H1 (cell line): ENCODE measurements around the gene GJB3. TPM values are rescaled to one million over a fixed set of nuclear protein-coding genes. Genes with fewer than 3 reads are reported as not detected.

Source experiments
- CTCF ChIA-PET: fragments of 300-600 bp; sonication (Branson Sonifier 250); formaldehyde crosslinking; loops from one replicate; lab custom pipeline; 2021; ENCODE audit not compliant: partially characterized antibody; lab: Charles Lee
- POLR2A ChIA-PET: fragments of 300-600 bp; sonication (Branson Sonifier 250); formaldehyde crosslinking; loops from one replicate; lab custom pipeline; 2021; ENCODE audit warnings: inconsistent platforms; ENCODE audit not compliant: partially characterized antibody; lab: Charles Lee
- DNase-seq, 2 experiments: peaks; one replicate each; pipeline versions ENCODE4 v3.0.0 to v3.0.0-alpha.2; 2010 to 2022; ENCODE audit warnings: low spot score in 2 of 2, low read depth in 1 of 2, mixed read lengths in 1 of 2
- FAIRE-seq: peaks from 2 replicates; lab custom pipeline; 2011; peaks lifted over from hg19 to GRCh38; lab: Jason Lieb, UNC
- H2AFZ ChIP-seq: 2 replicates; pipeline ENCODE4 v1.8.1; 2012; ENCODE audit warnings: low read length, inconsistent platforms
- H2AK5ac ChIP-seq: 2 replicates; pipeline ENCODE4 v1.6.1; 2013; ENCODE audit warnings: low read depth, low read length
- H2BK120ac ChIP-seq: replicated peaks from 2 replicates; pipeline ENCODE3; 2013; ENCODE audit warnings: low read depth, low read length, inconsistent platforms
- H2BK12ac ChIP-seq: 2 replicates; pipeline ENCODE4 v1.6.1; 2013; ENCODE audit warnings: low read depth, low read length
- H2BK15ac ChIP-seq: 2 replicates; pipeline ENCODE4 v1.6.1; 2013; ENCODE audit warnings: low read length
- H2BK20ac ChIP-seq: 2 replicates; pipeline ENCODE4 v1.6.1; 2013; ENCODE audit warnings: low read length
- H2BK5ac ChIP-seq: 2 replicates; pipeline ENCODE4 v1.6.1; 2013; ENCODE audit warnings: low read depth, low read length
- H3K14ac ChIP-seq: 2 replicates; pipeline ENCODE4 v1.6.1; 2013; ENCODE audit warnings: inconsistent platforms; ENCODE audit not compliant: insufficient read length
- H3K18ac ChIP-seq: 2 replicates; pipeline ENCODE4 v1.6.1; 2013; ENCODE audit warnings: low read length; ENCODE audit errors: extremely low read depth
- H3K23ac ChIP-seq: 2 replicates; pipeline ENCODE4 v1.6.1; 2013; ENCODE audit warnings: inconsistent platforms; ENCODE audit not compliant: insufficient read length
- H3K23me2 ChIP-seq: 2 replicates; pipeline ENCODE4 v1.6.1; 2013; ENCODE audit warnings: low read depth, low read length
- H3K27ac ChIP-seq: 2 replicates; pipeline ENCODE4 v1.6.1; 2011; ENCODE audit warnings: low read depth, low read length, inconsistent platforms
- H3K27me3 ChIP-seq, 4 experiments: replicated peaks in 1 of 4; 1 replicate in 1 of 4; 2 replicates in 3 of 4; pipeline versions ENCODE4 v1.6.1 to v1.8.1; 2011 to 2013; ENCODE audit warnings: low read length in 3 of 4, mild to moderate bottlenecking in 3 of 4, inconsistent platforms in 2 of 4, mixed read lengths in 2 of 4, moderate library complexity in 1 of 4; ENCODE audit not compliant: control insufficient read depth in 3 of 4, insufficient read depth in 3 of 4; ENCODE audit errors: extremely low read depth in 1 of 4
- H3K36me3 ChIP-seq, 4 experiments: 2 replicates each; pipeline versions ENCODE4 v1.6.1 to v1.8.1; 2011 to 2013; ENCODE audit warnings: mild to moderate bottlenecking in 4 of 4, low read length in 3 of 4, moderate library complexity in 2 of 4, control low read depth in 1 of 4, inconsistent platforms in 1 of 4; ENCODE audit not compliant: insufficient read depth in 4 of 4, control insufficient read depth in 2 of 4
- H3K4ac ChIP-seq: replicated peaks from 2 replicates; pipeline ENCODE3; 2013; ENCODE audit warnings: low read length, low read depth, mixed read lengths, inconsistent platforms; ENCODE audit not compliant: insufficient read length
- H3K4me1 ChIP-seq, 4 experiments: replicated peaks in 1 of 4; 1 replicate in 1 of 4; 2 replicates in 3 of 4; pipeline versions ENCODE4 v1.6.1 to v1.8.1; 2011 to 2013; ENCODE audit warnings: low read length in 3 of 4, inconsistent platforms in 2 of 4, mixed read lengths in 1 of 4; ENCODE audit not compliant: insufficient read depth in 4 of 4, control insufficient read depth in 3 of 4
- H3K4me2 ChIP-seq, 2 experiments: 2 replicates each; pipeline versions ENCODE4 v1.6.1 to v1.8.1; 2011 to 2013; ENCODE audit warnings: low read depth in 2 of 2, low read length in 2 of 2, control low read depth in 1 of 2, inconsistent platforms in 1 of 2, mild to moderate bottlenecking in 1 of 2; ENCODE audit not compliant: insufficient read depth in 1 of 2
- H3K4me3 ChIP-seq, 4 experiments: fragments of 200-600, 300-600 bp in 1 of 4; sonication (generic), shearing (Covaris generic), sonication (Bioruptor Twin) in 1 of 4; 2 replicates each; pipeline versions ENCODE4 v1.5.1 to v1.8.1; 2011 to 2016; ENCODE audit warnings: low read length in 4 of 4, low read depth in 3 of 4, control low read depth in 2 of 4, inconsistent platforms in 2 of 4, mild to moderate bottlenecking in 2 of 4, mixed read lengths in 1 of 4, moderate library complexity in 1 of 4; ENCODE audit not compliant: insufficient read depth in 2 of 4; ENCODE audit errors: extremely low read depth in 1 of 4
- H3K56ac ChIP-seq: replicated peaks from 2 replicates; pipeline ENCODE3; 2013; ENCODE audit warnings: low read depth, mild to moderate bottlenecking, mixed read lengths, low read length, inconsistent platforms; ENCODE audit not compliant: insufficient read length
- H3K79me1 ChIP-seq: 2 replicates; pipeline ENCODE4 v1.6.1; 2013; ENCODE audit warnings: low read depth, low read length, control low read depth
- H3K79me2 ChIP-seq, 2 experiments: 2 replicates each; pipeline versions ENCODE4 v1.6.1 to v1.8.1; 2012 to 2013; ENCODE audit warnings: low read length in 2 of 2, mild to moderate bottlenecking in 2 of 2, inconsistent platforms in 1 of 2; ENCODE audit not compliant: insufficient read depth in 2 of 2, control insufficient read depth in 1 of 2
- H3K9ac ChIP-seq, 4 experiments: replicated peaks in 1 of 4; 1 replicate in 1 of 4; 2 replicates in 3 of 4; pipeline versions ENCODE4 v1.6.1 to v1.8.1; 2011 to 2013; ENCODE audit warnings: low read depth in 3 of 4, low read length in 3 of 4, control low read depth in 2 of 4, mild to moderate bottlenecking in 2 of 4, moderate library complexity in 2 of 4, inconsistent platforms in 1 of 4; ENCODE audit errors: extremely low read depth in 1 of 4
- H3K9me3 ChIP-seq, 2 experiments: 2 replicates each; pipeline versions ENCODE4 v1.6.1 to v1.8.1; 2012 to 2013; ENCODE audit warnings: mild to moderate bottlenecking in 2 of 2, moderate library complexity in 2 of 2, control low read depth in 1 of 2, inconsistent platforms in 1 of 2, low read depth in 1 of 2, low read length in 1 of 2, mixed read lengths in 1 of 2; ENCODE audit not compliant: insufficient read depth in 2 of 2
- H4K20me1 ChIP-seq, 2 experiments: replicated peaks in 1 of 2; 2 replicates each; pipeline versions ENCODE3 to v1.8.1; 2011 to 2013; ENCODE audit warnings: inconsistent platforms in 2 of 2, low read length in 2 of 2, mild to moderate bottlenecking in 1 of 2; ENCODE audit not compliant: insufficient read depth in 2 of 2, control insufficient read depth in 1 of 2
- H4K5ac ChIP-seq: 2 replicates; pipeline ENCODE4 v1.6.1; 2013; ENCODE audit warnings: low read length, low read depth, mixed read lengths, inconsistent platforms; ENCODE audit not compliant: insufficient read length
- H4K8ac ChIP-seq: 2 replicates; pipeline ENCODE4 v1.8.0; 2013; ENCODE audit warnings: mild to moderate bottlenecking, moderate library complexity, low read length, inconsistent platforms; ENCODE audit not compliant: insufficient read depth; ENCODE audit errors: extremely low read depth
- H4K91ac ChIP-seq: replicated peaks from 2 replicates; pipeline ENCODE3; 2013; ENCODE audit warnings: low read length, mixed read lengths, inconsistent platforms; ENCODE audit not compliant: insufficient read length
- BCL11A ChIP-seq, 2 experiments: IDR thresholded peaks; one replicate each; pipeline ENCODE4 v1.6.1; 2011; ENCODE audit warnings: low read depth in 2 of 2, low read length in 2 of 2, mild to moderate bottlenecking in 2 of 2
- CBX5 ChIP-seq: fragments of 300-800, 300-1000 bp; sonication (generic); IDR thresholded peaks from 2 replicates; pipeline ENCODE4 v1.7.1; 2016; ENCODE audit warnings: antibody characterized with exemption, low read length, low read depth
- CBX8 ChIP-seq: fragments of 300-800, 300-1000 bp; sonication (generic); IDR thresholded peaks from 2 replicates; pipeline ENCODE4 v1.7.1; 2016; ENCODE audit warnings: low read depth, low read length, borderline replicate concordance
- CHD1 ChIP-seq: IDR thresholded peaks from 2 replicates; pipeline ENCODE4 v1.6.1; 2012; ENCODE audit warnings: low read depth, low read length, improper control_type of control experiment
- EGR1 ChIP-seq: IDR thresholded peaks from 2 replicates; pipeline ENCODE4 v1.6.1; 2011; ENCODE audit warnings: low read depth, low read length, borderline replicate concordance
- EP300 ChIP-seq, 2 experiments: IDR thresholded peaks; 1 replicate in 1 of 2; 2 replicates in 1 of 2; pipeline ENCODE4 v1.6.1; 2011 to 2012; ENCODE audit warnings: low read depth in 2 of 2, low read length in 2 of 2, mild to moderate bottlenecking in 2 of 2, borderline replicate concordance in 1 of 2, inconsistent platforms in 1 of 2, moderate library complexity in 1 of 2
- MAX ChIP-seq: IDR thresholded peaks from 2 replicates; pipeline ENCODE4 v1.6.1; 2012; ENCODE audit warnings: inconsistent platforms
- POU5F1 ChIP-seq: IDR thresholded peaks from 2 replicates; pipeline ENCODE4 v1.6.1; 2011; ENCODE audit warnings: low read depth, mild to moderate bottlenecking, low read length, moderate library complexity
- SIX5 ChIP-seq: IDR thresholded peaks from 2 replicates; pipeline ENCODE4 v1.6.1; 2011; ENCODE audit warnings: mild to moderate bottlenecking, low read depth, low read length
- SP2 ChIP-seq: IDR thresholded peaks from 2 replicates; pipeline ENCODE4 v1.6.1; 2012; ENCODE audit warnings: mild to moderate bottlenecking, low read length, inconsistent platforms
- SP4 ChIP-seq: IDR thresholded peaks from 2 replicates; pipeline ENCODE4 v1.6.1; 2012; ENCODE audit warnings: low read length, inconsistent platforms
- SUZ12 ChIP-seq: fragments of 200-600 bp; sonication (generic); IDR thresholded peaks from 2 replicates; pipeline ENCODE4 v1.6.1; 2012; ENCODE audit warnings: mild to moderate bottlenecking, inconsistent platforms, low read length, moderate library complexity, mixed read lengths
- TAF7 ChIP-seq: optimal IDR thresholded peaks from 2 replicates; pipeline ENCODE3; 2011; ENCODE audit warnings: low read depth, mild to moderate bottlenecking, inconsistent platforms, low read length, moderate library complexity, borderline replicate concordance
- TBP ChIP-seq: IDR thresholded peaks from 2 replicates; pipeline ENCODE4 v1.6.1; 2011; ENCODE audit warnings: low read depth, low read length, improper control_type of control experiment
- TCF12 ChIP-seq: IDR thresholded peaks from 2 replicates; pipeline ENCODE4 v1.6.1; 2011; ENCODE audit warnings: low read depth, mild to moderate bottlenecking, low read length
- WGBS, 2 experiments: shearing (Covaris generic) in 1 of 2; methylation state at CpG; one replicate each; pipeline versions ENCODE4 v1.1.6 to v1.1.7; 2013 to 2015; ENCODE audit warnings: low lambda C conversion rate in 2 of 2, mixed read lengths in 2 of 2, inconsistent platforms in 1 of 2, low coverage in 1 of 2, missing lambda C conversion rate in 1 of 2; ENCODE audit not compliant: insufficient replicate concordance in 2 of 2, insufficient coverage in 1 of 2, insufficient read length in 1 of 2; ENCODE audit errors: extremely low coverage in 1 of 2, missing lambda C conversion rate in 1 of 2; 5-methylcytosine and 5-hydroxymethylcytosine counted together
- polyA plus RNA-seq, 7 experiments: library from polyadenylated mRNA; depleted of rRNA in 3 of 7; stranded (reverse) in 5 of 7; unstranded in 2 of 7; fragments of >200 nt in 5 of 7; fragments of 200-250 nt in 2 of 7; gene quantifications; 1 replicate in 5 of 7; 2 replicates in 1 of 7; 4 replicates in 1 of 7; pipeline versions ENCODE4 v1.2.1 to v1.2.3, GENCODE V29; 2011 to 2013; ENCODE audit warnings: missing spikeins in 2 of 7, mixed read lengths in 2 of 7
- total RNA-seq: library from RNA; stranded (reverse); fragmentation: NEBNext Ultra II Directional; extraction: Animal tissue kit (Norgen Biotek cat#: 25700); gene quantifications from 2 replicates; pipeline ENCODE4 v1.2.1, GENCODE V29; 2021

The GJB3 gene
- total and polyA plus RNA-seq, 2 of the 8 experiments (the other 6 are each of a cell fraction or from before 2014, with no cell fraction given) = 0.93 to 1.6 TPM

- POLR2A ChIA-PET = interaction anchor here (0.6 kb wide), 1 partner anchor 269 kb away, joined by 4 read pairs; no protein-coding TSS in a partner anchor
- H3K9me3 ChIP-seq = no peaks in the 10 kb centered on the region
- no peak for FAIRE-seq
- TF ChIP-seq SP4 (no peak), TCF12 (no peak), CHD1 (no peak), EGR1 (no peak), BCL11A (IDR thresholded peaks at IDR 0.05; ENCODE audit: low read depth in 2 of 2, low read length in 2 of 2) (no peak), MAX (no peak), CBX5 (no peak), SP2 (no peak), TBP (no peak), SIX5 (no peak), SUZ12 (no peak), TAF7 (no peak), CBX8 (no peak), POU5F1 (no peak), EP300 (IDR thresholded peaks at IDR 0.05; ENCODE audit: borderline replicate concordance in 1 of 2, low read depth in 2 of 2, low read length in 2 of 2) (no peak)
These were observed 33.4 kb upstream of the GJB3 start for GRCh38 chr1:34747638-34747941.

More at GRCh38 chr1:34747638-34747941, 33.4 kb upstream of the GJB3 start:
- Histone ChIP-seq H3K23me2 (no peaks in the 10 kb centered on the region; the same call in 1 of the 2 replicates), H2BK5ac (no peak overlapping the region), H2BK12ac (0 out of 2 replicates have a peak overlapping the region, but pooled peaks have one; percentile 23), H2AFZ (no peak overlapping the region), H3K14ac (no peak overlapping the region), H3K56ac (no peak overlapping the region), H4K20me1 (no peaks in the 10 kb centered on the region), H4K8ac (no peak overlapping the region), H3K36me3 (no peaks in the 10 kb centered on the region), H3K18ac (no peak overlapping the region), H3K27ac (no peak overlapping the region), H3K4me1 (peaks cover 0 to 6% (median 0%) of the 10 kb centered on the region in 4 experiments; a peak in 4 of 7 replicates), H4K91ac (no peak overlapping the region), H3K27me3 (no peaks in the 10 kb centered on the region; a peak in 2 of 7 replicates), H2BK120ac (no peak overlapping the region), H3K79me1 (no peaks in the 10 kb centered on the region), H3K9ac (no peak overlapping the region), H4K5ac (no peak overlapping the region), H3K23ac (no peak overlapping the region), H2BK15ac (no peak overlapping the region), H2AK5ac (no peak overlapping the region), H2BK20ac (no peak overlapping the region), H3K79me2 (no peaks in the 10 kb centered on the region), H3K4ac (no peak overlapping the region), H3K4me3 (no peak overlapping the region), H3K4me2 (no peak overlapping the region)
- no peak for DNase-seq
- WGBS, 2 experiments = 92% methylated on average over 5 of the region's 6 CpGs; no CpG with 5 or more reads in 1 of the 2 experiments
- CTCF ChIA-PET = interaction anchor here (0.6 to 1.2 kb wide), 2 partner anchors 11 to 78 kb away, joined by 4 read pairs; partner anchors contain the start of gene GJB4
